Bronchial epithelial cell (primary cell): ENCODE data around the gene FBLL1. TPM values are rescaled to one million over a fixed set of nuclear protein-coding genes. Genes with fewer than 3 reads are reported as not detected.
A peak's percentile ranks its signal among the peaks of the same experiment; 100 is the strongest.
"Not testable (repeated sequence)": the region's sequence is repeated elsewhere in the genome, so short reads cannot be mapped to it uniquely, and the experiment has no call there.

Source experiments
- DNase-seq: peaks from one replicate; pipeline ENCODE4 v3.0.0-alpha.2; 2010; ENCODE audit warnings: low read depth
- FAIRE-seq: peaks from 2 replicates; lab custom pipeline; 2011; peaks lifted over from hg19 to GRCh38; lab: Jason Lieb, UNC
- H3K27me3 ChIP-seq: 2 replicates; pipeline ENCODE4 v1.5.1; 2011; ENCODE audit warnings: low read length; ENCODE audit not compliant: control insufficient read depth, insufficient read depth
- H3K36me3 ChIP-seq: 2 replicates; pipeline ENCODE4 v1.5.1; 2011; ENCODE audit warnings: low read length; ENCODE audit not compliant: control insufficient read depth, insufficient read depth
- H3K4me3 ChIP-seq: 2 replicates; pipeline ENCODE4 v1.5.1; 2011; ENCODE audit warnings: mild to moderate bottlenecking, low read depth, low read length, control low read depth
- total RNA-seq: library from RNA; depleted of rRNA; stranded (reverse); fragments of >200 nt; gene quantifications from 2 replicates; pipeline ENCODE4 v1.2.1, GENCODE V29; 2014
- TF ChIP-seq, protein P1 (sequence below): IDR thresholded peaks from 2 replicates; pipeline ENCODE4 v1.5.1; 2011; ENCODE audit warnings: mild to moderate bottlenecking, moderate library complexity, low read length, control low read depth, inconsistent platforms; ENCODE audit not compliant: insufficient read depth, severe bottlenecking

FBLL1 gene
- total RNA-seq, 1 donor from 2014 or later: not detected

GRCh38 chr5:168527756-168528295, 1.3 kb upstream of the FBLL1 start:
- peaks cover 13% of the 10 kb centered on the region for H3K27me3 ChIP-seq
- H3K36me3 ChIP-seq: no peaks in the 10 kb centered on the region
- FAIRE-seq (no peak), DNase-seq (no peak)
- no peak overlapping the region for H3K4me3 ChIP-seq
- TF ChIP-seq, protein P1, sequence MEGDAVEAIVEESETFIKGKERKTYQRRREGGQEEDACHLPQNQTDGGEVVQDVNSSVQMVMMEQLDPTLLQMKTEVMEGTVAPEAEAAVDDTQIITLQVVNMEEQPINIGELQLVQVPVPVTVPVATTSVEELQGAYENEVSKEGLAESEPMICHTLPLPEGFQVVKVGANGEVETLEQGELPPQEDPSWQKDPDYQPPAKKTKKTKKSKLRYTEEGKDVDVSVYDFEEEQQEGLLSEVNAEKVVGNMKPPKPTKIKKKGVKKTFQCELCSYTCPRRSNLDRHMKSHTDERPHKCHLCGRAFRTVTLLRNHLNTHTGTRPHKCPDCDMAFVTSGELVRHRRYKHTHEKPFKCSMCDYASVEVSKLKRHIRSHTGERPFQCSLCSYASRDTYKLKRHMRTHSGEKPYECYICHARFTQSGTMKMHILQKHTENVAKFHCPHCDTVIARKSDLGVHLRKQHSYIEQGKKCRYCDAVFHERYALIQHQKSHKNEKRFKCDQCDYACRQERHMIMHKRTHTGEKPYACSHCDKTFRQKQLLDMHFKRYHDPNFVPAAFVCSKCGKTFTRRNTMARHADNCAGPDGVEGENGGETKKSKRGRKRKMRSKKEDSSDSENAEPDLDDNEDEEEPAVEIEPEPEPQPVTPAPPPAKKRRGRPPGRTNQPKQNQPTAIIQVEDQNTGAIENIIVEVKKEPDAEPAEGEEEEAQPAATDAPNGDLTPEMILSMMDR: no peak

GRCh38 chr5:168529374-168530234, 499 bp downstream of the FBLL1 start:
- Histone ChIP-seq H3K4me3 (peak overlapping the region; percentile 22), H3K36me3 (no peaks in the 10 kb centered on the region), H3K27me3 (peaks cover 13% of the 10 kb centered on the region)
- FAIRE-seq (no peak), DNase-seq (no peak)
- TF ChIP-seq, protein P1: no peak

GRCh38 chr5:168530621-168531150, 1.6 kb downstream of the FBLL1 start:
- DNase-seq: no peak
- H3K27me3 ChIP-seq: peaks cover 13% of the 10 kb centered on the region
- FAIRE-seq: no peak
- TF ChIP-seq, protein P1: no peak
- no peak overlapping the region for H3K4me3 ChIP-seq
- H3K36me3 ChIP-seq: no peaks in the 10 kb centered on the region

DNA sequence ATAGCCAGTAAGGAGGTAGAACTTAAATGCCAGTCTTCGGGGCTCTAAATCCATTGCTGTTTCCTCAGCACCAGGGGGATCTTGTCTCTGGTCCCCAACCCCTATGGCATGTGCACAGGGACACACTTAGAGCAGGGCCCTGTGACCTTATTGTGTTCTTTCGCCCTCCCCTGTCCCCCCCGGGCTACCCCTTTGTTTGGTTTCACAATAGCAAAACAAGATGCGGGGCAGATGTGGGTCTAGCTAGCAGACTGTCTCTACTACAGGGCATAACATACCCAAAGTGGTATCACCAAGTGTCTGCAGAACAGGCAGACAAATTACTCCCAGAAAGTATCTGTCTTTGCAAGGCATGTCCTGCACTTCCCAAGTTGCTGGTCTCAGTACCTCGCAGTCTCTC, 2.1 kb downstream of the FBLL1 start:
- Histone ChIP-seq H3K4me3 (no peak overlapping the region), H3K36me3 (no peaks in the 10 kb centered on the region), H3K27me3 (peaks cover 15% of the 10 kb centered on the region)
- DNase-seq (no peak), FAIRE-seq (no peak)
- TF ChIP-seq, protein P1: no peak

DNA sequence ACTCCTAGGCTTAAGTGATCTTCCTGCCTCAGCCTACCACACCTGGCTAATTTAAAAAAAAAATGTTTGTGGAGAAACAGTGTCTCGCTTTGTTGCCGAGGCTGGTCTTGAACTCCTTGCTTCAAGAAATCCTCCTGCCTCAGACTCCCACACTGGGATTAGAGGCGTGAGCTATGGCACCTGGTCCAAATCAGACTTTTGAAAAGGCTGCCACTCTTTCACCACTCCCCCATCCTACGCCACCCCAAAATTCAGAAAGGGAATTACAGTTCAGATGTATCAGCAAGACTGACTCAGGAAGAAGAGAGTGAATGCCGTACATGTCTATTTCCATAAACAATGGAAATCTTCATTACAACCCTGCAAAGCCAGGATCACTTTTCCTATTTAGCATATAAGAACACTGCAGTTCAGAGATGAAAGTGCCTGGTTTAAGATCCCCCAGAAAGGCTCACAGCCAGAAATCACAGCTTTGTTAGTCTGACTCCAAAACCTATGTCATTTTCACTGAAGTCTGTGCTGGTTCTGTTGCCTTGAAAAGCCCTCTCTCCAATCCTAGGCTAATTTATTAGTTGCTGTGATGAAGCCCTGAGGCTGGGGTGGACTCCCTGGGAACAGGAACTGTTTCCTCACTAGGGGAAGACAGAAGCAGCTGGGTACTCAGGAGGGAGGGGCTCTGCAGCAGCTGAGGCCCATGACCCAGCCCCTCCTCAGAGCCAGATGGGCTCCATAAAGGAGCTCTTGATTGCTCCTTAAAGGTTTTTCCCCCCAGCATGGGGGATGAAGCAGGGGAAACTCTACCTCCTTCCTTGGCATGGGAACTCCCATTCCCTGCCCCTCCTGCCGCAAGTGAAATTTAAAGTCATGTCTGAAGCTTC, 3.1 kb downstream of the FBLL1 start:
- DNase-seq: no peak
- no peaks in the 10 kb centered on the region for H3K36me3 ChIP-seq
- peaks cover 15% of the 10 kb centered on the region for H3K27me3 ChIP-seq
- TF ChIP-seq, protein P1: no peak
- peak; percentile 7 for FAIRE-seq
- H3K4me3 ChIP-seq: no peak overlapping the region

DNA sequence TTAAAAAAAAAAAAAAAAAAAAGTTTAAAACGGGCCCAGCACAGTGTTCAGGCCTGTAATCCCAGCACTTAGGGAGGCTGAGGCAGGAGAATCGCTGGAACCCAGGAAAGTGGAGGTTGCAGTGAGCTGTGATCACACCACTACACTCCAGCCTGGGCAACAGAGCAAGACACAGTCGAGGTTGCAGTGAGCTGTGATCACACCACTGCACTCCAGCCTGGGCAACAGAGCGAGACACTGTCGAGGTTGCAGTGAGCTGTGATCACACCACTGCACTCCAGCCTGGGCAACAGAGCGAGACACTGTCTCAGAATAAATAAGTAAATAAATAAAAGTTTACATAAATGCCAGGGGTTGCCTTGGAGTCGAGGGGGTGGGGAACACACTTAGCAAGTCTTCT, 5.2 kb downstream of the FBLL1 start:
- not testable (repeated sequence) for DNase-seq, FAIRE-seq, H3K36me3 ChIP-seq, H3K4me3 ChIP-seq
- peaks cover 15% of the 10 kb centered on the region for H3K27me3 ChIP-seq
